ENCODE results near the gene EPB41L4A.

GRCh38 chr5:112275671-112276070 lies 143.4 kb downstream of the EPB41L4A start:
- TF ChIP-seq, protein P1, sequence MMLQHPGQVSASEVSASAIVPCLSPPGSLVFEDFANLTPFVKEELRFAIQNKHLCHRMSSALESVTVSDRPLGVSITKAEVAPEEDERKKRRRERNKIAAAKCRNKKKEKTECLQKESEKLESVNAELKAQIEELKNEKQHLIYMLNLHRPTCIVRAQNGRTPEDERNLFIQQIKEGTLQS (CRISPR knock-in tag; conservative IDR thresholded peaks at IDR 0.05): no peak
- no peak for TF ChIP-seq NFYB (CRISPR knock-in tag; conservative IDR thresholded peaks at IDR 0.05; ENCODE audit: low read depth)
- TF ChIP-seq, protein P2, sequence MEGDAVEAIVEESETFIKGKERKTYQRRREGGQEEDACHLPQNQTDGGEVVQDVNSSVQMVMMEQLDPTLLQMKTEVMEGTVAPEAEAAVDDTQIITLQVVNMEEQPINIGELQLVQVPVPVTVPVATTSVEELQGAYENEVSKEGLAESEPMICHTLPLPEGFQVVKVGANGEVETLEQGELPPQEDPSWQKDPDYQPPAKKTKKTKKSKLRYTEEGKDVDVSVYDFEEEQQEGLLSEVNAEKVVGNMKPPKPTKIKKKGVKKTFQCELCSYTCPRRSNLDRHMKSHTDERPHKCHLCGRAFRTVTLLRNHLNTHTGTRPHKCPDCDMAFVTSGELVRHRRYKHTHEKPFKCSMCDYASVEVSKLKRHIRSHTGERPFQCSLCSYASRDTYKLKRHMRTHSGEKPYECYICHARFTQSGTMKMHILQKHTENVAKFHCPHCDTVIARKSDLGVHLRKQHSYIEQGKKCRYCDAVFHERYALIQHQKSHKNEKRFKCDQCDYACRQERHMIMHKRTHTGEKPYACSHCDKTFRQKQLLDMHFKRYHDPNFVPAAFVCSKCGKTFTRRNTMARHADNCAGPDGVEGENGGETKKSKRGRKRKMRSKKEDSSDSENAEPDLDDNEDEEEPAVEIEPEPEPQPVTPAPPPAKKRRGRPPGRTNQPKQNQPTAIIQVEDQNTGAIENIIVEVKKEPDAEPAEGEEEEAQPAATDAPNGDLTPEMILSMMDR (IDR thresholded peaks at IDR 0.05): no peak
